Measurements from ENCODE around the gene CFP.

- TF ChIP-seq CTCF (IDR thresholded peaks at IDR 0.05) (no peak), RAD21 (conservative IDR thresholded peaks at IDR 0.05 in 1 of 2, IDR thresholded peaks at IDR 0.05 in 1 of 2) (no peak), NFE2L2 (conservative IDR thresholded peaks at IDR 0.05; ENCODE audit: low read length) (no peak), JUNB (IDR thresholded peaks at IDR 0.05) (no peak), HES2 (IDR thresholded peaks at IDR 0.05) (no peak), POLR2AphosphoS2 (conservative IDR thresholded peaks at IDR 0.05; ENCODE audit: low read length) (no peak), SMC3 (IDR thresholded peaks at IDR 0.05) (no peak), POLR2A (IDR thresholded peaks at IDR 0.05; ENCODE audit: low read length) (no peak), MAZ (IDR thresholded peaks at IDR 0.05; ENCODE audit: borderline replicate concordance, low read depth, low read length) (no peak), HOXB5 (CRISPR knock-in tag; IDR thresholded peaks at IDR 0.05) (no peak), JUN (IDR thresholded peaks at IDR 0.05) (no peak), EHMT2 (IDR thresholded peaks at IDR 0.05; ENCODE audit: low read depth) (no peak), KDM5A (IDR thresholded peaks at IDR 0.05) (no peak)
Observed at GRCh38 chrX:47618923-47619485, 10.7 kb downstream of the CFP start.

All from A549 (cell line).